NCI-H187 (cell line): Measurements from ENCODE around the gene TATDN2.
"Not testable (repeated sequence)": the region's sequence is repeated elsewhere in the genome, so short reads cannot be mapped to it uniquely, and the experiment has no call there.

Source experiments
- DNase-seq, 2 experiments: peaks; one replicate each; lab custom pipeline; 2025; lab: John Stamatoyannopoulos, UW

The TATDN2 gene

GRCh38 chr3:10289787-10290355 is 41.6 kb downstream of the TATDN2 start:
- no peak for DNase-seq

- DNase-seq, result no peak
These were observed 42.4 kb downstream of the TATDN2 start for GRCh38 chr3:10290481-10291176.

GRCh38 chr3:10291641-10292040 is 43.4 kb downstream of the TATDN2 start:
- DNase-seq, result no peak

GRCh38 chr3:10292505-10293419 is 44.5 kb downstream of the TATDN2 start, which contains the start of gene GHRL:
GHRL (minus strand) TSS chr3:10292947; CDS start chr3:10290180, 2,767 bp downstream.
- DNase-seq, result no peak

- DNase-seq, result no peak
These were observed 45.8 kb downstream of the TATDN2 start for GRCh38 chr3:10294030-10294586.

GRCh38 chr3:10298064-10298463 is 49.8 kb downstream of the TATDN2 start:
- not testable (repeated sequence) for DNase-seq

GRCh38 chr3:10299175-10299574 is 50.9 kb downstream of the TATDN2 start:
- DNase-seq, result no peak

- DNase-seq, result no peak
These were observed 51.4 kb downstream of the TATDN2 start for GRCh38 chr3:10299679-10300078.

GRCh38 chr3:10300087-10300486 is 51.8 kb downstream of the TATDN2 start:
- DNase-seq, result no peak

GRCh38 chr3:10303105-10303504 is 54.8 kb downstream of the TATDN2 start:
- DNase-seq, result no peak

GRCh38 chr3:10303785-10304184 is 55.5 kb downstream of the TATDN2 start:
- no peak for DNase-seq

- no peak for DNase-seq
These were observed 56.6 kb downstream of the TATDN2 start for GRCh38 chr3:10304905-10305304.

- no peak for DNase-seq
These were observed 57.2 kb downstream of the TATDN2 start for GRCh38 chr3:10305331-10305902.

- no peak for DNase-seq
These were observed 57.9 kb downstream of the TATDN2 start for GRCh38 chr3:10306156-10306555.

- DNase-seq, result no peak
These were observed 60.4 kb downstream of the TATDN2 start for GRCh38 chr3:10308678-10309077.

GRCh38 chr3:10309736-10310135 is 61.5 kb downstream of the TATDN2 start:
- no peak for DNase-seq

- no peak for DNase-seq
These were observed 62.3 kb downstream of the TATDN2 start for GRCh38 chr3:10310578-10310977.

- DNase-seq, result no peak
These were observed 63.5 kb downstream of the TATDN2 start for GRCh38 chr3:10311710-10312109.

GRCh38 chr3:10312391-10312790 is 64.1 kb downstream of the TATDN2 start:
- no peak for DNase-seq

- no peak for DNase-seq
These were observed 64.6 kb downstream of the TATDN2 start for GRCh38 chr3:10312861-10313260.

GRCh38 chr3:10315101-10315500 is 66.8 kb downstream of the TATDN2 start:
- no peak for DNase-seq

- no peak for DNase-seq
These were observed 67.6 kb downstream of the TATDN2 start for GRCh38 chr3:10315771-10316344.
